ENCODE measurements around the gene SPI1. TPM values are rescaled to one million over a fixed set of nuclear protein-coding genes. Genes with fewer than 3 reads are reported as not detected.

SPI1 gene
- total RNA-seq, 1 donor from 2014 or later = not detected

DNA sequence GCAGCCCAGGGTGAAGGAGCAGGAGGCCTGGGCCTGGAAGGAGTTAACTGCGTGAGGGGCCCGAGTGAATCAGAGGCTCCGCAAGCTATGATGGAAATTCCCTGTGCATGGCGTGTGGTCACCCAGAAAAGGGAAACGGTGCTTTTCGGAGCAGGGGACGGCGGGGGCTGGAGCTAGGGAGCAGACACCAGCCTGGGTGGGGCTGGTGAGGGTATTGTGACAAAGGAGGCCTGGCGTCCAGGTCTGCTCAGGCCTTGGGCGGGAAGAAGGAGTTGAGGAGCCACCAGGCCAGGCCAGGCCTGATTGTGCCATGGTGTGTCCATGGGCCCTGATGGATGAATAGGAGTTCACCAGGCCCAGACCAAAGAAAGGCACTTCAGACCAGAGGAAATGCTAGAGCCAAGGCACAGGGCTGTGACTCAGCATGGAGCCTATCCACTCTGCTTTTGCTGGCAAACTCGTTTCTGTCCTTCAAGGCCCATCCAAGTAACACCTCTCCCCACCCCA lies 12.8 kb upstream of the SPI1 start:
- TF ChIP-seq, protein P1, sequence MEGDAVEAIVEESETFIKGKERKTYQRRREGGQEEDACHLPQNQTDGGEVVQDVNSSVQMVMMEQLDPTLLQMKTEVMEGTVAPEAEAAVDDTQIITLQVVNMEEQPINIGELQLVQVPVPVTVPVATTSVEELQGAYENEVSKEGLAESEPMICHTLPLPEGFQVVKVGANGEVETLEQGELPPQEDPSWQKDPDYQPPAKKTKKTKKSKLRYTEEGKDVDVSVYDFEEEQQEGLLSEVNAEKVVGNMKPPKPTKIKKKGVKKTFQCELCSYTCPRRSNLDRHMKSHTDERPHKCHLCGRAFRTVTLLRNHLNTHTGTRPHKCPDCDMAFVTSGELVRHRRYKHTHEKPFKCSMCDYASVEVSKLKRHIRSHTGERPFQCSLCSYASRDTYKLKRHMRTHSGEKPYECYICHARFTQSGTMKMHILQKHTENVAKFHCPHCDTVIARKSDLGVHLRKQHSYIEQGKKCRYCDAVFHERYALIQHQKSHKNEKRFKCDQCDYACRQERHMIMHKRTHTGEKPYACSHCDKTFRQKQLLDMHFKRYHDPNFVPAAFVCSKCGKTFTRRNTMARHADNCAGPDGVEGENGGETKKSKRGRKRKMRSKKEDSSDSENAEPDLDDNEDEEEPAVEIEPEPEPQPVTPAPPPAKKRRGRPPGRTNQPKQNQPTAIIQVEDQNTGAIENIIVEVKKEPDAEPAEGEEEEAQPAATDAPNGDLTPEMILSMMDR (conservative IDR thresholded peaks at IDR 0.05) = no peak
- H3K4me1 Mint-ChIP-seq = no peaks in the 10 kb centered on the region
- H3K27ac Mint-ChIP-seq (ENCODE audit: unreplicated experiment) = peak overlapping the region; percentile 75
- H3K4me3 Mint-ChIP-seq = no peak overlapping the region
- no peaks in the 10 kb centered on the region for H3K27me3 Mint-ChIP-seq (ENCODE audit: low read depth)
- no peaks in the 10 kb centered on the region for H3K9me3 Mint-ChIP-seq
- H3K36me3 Mint-ChIP-seq (ENCODE audit: low read depth) = no peaks in the 10 kb centered on the region
- DNase-seq (ENCODE audit: low read depth, low spot score) = no peak

DNA sequence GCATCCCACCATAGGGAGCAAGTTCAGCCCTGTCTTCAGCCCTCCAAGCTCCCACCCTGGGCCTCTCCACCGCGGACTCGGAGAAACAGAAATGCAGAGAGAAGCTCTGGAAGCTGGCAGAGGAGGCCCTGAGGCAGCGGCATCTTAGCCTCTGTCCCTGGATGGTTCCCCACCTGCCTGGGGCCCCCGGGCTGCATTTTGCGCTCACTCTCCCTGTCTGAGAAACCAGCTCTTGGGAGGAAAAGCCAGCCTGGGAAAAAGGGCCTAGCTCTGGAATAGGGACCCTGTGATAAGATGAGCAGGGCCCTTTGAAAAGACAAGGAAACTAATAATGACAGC lies 12.0 kb upstream of the SPI1 start:
- no peak for DNase-seq (ENCODE audit: low read depth, low spot score)
- Mint-ChIP-seq H3K36me3 (ENCODE audit: low read depth) (no peaks in the 10 kb centered on the region), H3K9me3 (no peaks in the 10 kb centered on the region), H3K27ac (ENCODE audit: unreplicated experiment) (no peak overlapping the region), H3K4me1 (no peaks in the 10 kb centered on the region), H3K27me3 (ENCODE audit: low read depth) (no peaks in the 10 kb centered on the region), H3K4me3 (no peak overlapping the region)
- TF ChIP-seq, protein P1 (conservative IDR thresholded peaks at IDR 0.05) = no peak

DNA sequence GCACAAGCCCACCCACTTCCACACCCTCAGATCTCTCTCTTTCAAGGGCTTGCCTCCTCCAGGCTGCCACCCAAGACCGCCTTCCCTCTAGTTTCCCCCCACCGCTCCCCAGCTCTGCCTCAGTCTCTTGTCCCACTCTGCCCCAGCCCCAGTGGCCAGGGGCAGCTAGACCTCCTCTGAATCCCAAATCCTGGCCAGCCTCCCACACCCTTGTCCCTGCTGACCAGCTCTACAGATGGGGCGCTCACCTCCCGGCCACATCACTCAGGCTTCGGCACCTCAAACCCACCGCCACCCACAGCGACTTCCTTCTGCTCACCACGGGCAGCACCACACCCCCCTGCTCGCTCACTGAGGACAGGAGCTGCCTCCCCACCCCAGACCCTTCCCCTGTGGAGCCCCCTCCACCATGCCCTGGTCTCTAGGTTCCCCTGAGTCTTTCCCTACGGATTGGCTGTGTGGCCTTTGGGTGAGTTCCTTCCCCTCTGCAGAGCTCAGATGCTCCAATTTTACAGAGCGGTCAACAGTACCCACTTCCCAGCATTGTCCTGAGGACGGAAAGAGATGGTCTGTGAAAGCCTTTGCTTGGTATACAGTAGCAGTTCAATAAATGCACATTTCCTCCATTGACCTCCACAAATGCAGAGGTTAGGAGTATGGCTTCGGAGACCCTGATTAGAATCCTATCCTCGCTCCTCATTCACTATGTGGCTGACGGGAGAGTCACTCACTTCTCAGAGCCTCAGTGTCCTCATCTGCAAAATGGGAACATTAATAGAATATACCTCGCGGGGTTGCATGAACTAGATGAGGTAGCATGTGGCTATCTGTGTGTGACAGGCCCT lies 11.5 kb upstream of the SPI1 start:
- no peak overlapping the region for H3K4me3 Mint-ChIP-seq
- H3K36me3 Mint-ChIP-seq (ENCODE audit: low read depth) = no peaks in the 10 kb centered on the region
- no peaks in the 10 kb centered on the region for H3K9me3 Mint-ChIP-seq
- H3K27ac Mint-ChIP-seq (ENCODE audit: unreplicated experiment) = peak overlapping the region; percentile 50
- H3K4me1 Mint-ChIP-seq = no peaks in the 10 kb centered on the region
- no peak for DNase-seq (ENCODE audit: low read depth, low spot score)
- TF ChIP-seq, protein P1 (conservative IDR thresholded peaks at IDR 0.05) = no peak
- H3K27me3 Mint-ChIP-seq (ENCODE audit: low read depth) = no peaks in the 10 kb centered on the region

DNA sequence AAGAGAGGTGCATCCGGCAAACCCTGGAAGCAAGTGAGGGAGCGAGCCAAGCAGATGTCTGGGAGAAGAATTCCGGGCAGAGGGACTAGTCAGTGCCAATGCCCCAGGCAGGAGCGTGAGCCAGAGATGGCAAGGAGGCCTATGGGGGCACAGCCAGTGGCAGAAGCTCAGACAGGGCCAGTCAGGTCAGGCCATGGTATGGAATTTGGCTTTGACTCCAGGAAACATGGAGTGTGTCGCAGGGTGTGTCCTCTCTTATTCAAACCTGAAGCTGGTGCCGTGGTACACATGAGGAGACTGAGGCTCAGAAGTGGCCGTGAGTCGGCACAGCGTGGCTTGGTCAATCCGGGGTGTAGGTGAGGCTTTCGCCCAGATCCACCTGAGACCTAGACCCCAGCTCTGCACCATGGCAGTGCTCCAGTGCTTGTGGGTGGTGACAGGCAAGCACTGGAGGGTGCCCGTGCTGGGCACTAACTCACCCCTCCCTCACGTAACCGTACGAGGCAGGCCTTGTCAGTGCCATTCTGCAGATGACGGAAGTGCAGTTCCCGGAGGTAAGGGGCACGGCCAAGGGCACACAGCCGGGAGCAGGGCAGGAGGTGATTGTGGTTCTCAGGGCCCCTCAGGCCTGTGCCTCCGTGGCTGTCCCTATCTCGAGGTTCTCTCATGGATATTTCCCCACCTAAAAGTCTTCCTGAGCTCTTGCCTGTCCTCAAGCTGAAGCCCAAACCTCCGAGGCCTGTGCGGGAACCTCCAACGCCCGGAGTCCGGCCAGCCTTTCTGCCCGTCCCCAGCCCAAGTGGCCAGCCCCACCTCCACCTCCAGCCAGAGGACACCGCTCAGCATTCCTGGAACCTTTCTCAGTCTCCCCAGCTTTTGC lies 10.6 kb upstream of the SPI1 start:
- Mint-ChIP-seq H3K27ac (ENCODE audit: unreplicated experiment) (peak overlapping the region; percentile 62), H3K9me3 (no peaks in the 10 kb centered on the region), H3K36me3 (ENCODE audit: low read depth) (no peaks in the 10 kb centered on the region), H3K4me3 (no peak overlapping the region), H3K27me3 (ENCODE audit: low read depth) (no peaks in the 10 kb centered on the region), H3K4me1 (no peaks in the 10 kb centered on the region)
- TF ChIP-seq, protein P1 (conservative IDR thresholded peaks at IDR 0.05) = no peak
- no peak for DNase-seq (ENCODE audit: low read depth, low spot score)

DNA sequence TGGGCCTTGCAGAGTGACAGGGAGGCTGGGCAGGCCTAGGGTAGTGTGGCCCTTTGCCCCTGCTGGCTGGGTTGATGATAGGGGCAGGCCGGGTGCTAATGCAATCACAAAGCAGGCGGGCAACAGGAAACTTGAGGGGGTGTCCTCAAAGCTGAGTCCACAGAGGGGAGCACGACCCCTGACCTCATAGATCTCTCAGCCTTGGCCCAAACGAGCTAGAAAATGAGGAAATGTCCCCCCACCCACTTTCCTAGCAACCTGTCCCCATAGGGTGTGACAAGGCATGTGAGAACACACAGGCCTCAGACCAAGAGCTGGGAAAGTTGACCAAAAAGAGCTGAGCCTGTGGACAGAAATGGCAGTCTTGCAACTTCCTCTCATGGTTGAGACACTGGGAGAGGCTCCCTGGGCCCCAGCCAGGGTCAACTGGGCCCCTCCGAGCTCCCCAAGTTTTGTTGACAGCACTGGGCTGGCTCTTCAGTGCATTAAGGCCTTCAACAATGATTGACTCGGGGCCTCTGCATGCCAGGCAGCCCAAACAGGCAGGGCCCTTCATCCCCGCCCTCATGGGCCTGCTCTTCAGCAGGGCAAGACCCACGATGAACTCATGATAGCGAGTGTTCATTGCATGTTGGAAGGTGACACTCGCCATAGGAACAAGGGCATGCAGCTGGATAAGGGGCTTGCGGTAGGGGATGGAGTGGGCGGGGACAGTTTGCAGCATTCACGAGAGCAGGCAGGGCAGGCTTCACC lies 9.8 kb upstream of the SPI1 start:
- Mint-ChIP-seq H3K4me1 (no peaks in the 10 kb centered on the region), H3K27me3 (ENCODE audit: low read depth) (no peaks in the 10 kb centered on the region), H3K9me3 (no peaks in the 10 kb centered on the region), H3K36me3 (ENCODE audit: low read depth) (no peaks in the 10 kb centered on the region), H3K4me3 (no peak overlapping the region), H3K27ac (ENCODE audit: unreplicated experiment) (peak overlapping the region; percentile 83)
- TF ChIP-seq, protein P1 (conservative IDR thresholded peaks at IDR 0.05) = no peak
- DNase-seq (ENCODE audit: low read depth, low spot score) = no peak
